VCaP (cell line): ENCODE measurements around the gene CASP3.
"Not testable (repeated sequence)": the region's sequence is repeated elsewhere in the genome, so short reads cannot be mapped to it uniquely, and the experiment has no call there.

Source experiments
- H3K27ac ChIP-seq: fragments of 450-650 bp; 2 replicates; pipeline ENCODE4 v1.5.1; 2017
- CTCF ChIP-seq: fragments of 450-650 bp; conservative IDR thresholded peaks from 2 replicates; pipeline ENCODE4 v1.5.1; 2017; ENCODE audit warnings: mild to moderate bottlenecking, moderate library complexity

The CASP3 gene

GRCh38 chr4:184613405-184613804, 35.8 kb downstream of the CASP3 start:
- H3K27ac ChIP-seq: no peak overlapping the region
- no peak for TF ChIP-seq CTCF

GRCh38 chr4:184612074-184612473, 37.2 kb downstream of the CASP3 start:
- H3K27ac ChIP-seq: no peak overlapping the region
- no peak for TF ChIP-seq CTCF

GRCh38 chr4:184607429-184607828, 41.8 kb downstream of the CASP3 start:
- not testable (repeated sequence) for H3K27ac ChIP-seq

GRCh38 chr4:184602857-184603256, 46.4 kb downstream of the CASP3 start:
- H3K27ac ChIP-seq: not testable (repeated sequence)

- H3K27ac ChIP-seq: not testable (repeated sequence)
Observed at GRCh38 chr4:184600982-184601381, 48.3 kb downstream of the CASP3 start.

GRCh38 chr4:184599492-184600135, 49.6 kb downstream of the CASP3 start:
- no peak overlapping the region for H3K27ac ChIP-seq
- no peak for TF ChIP-seq CTCF

GRCh38 chr4:184598753-184599491, 50.3 kb downstream of the CASP3 start:
- TF ChIP-seq CTCF: no peak
- H3K27ac ChIP-seq: no peak overlapping the region

- H3K27ac ChIP-seq: no peak overlapping the region
- TF ChIP-seq CTCF: no peak
Observed at GRCh38 chr4:184596617-184597185, 52.5 kb downstream of the CASP3 start.

- no peak for TF ChIP-seq CTCF
- no peak overlapping the region for H3K27ac ChIP-seq
Observed at GRCh38 chr4:184596044-184596616, 53.1 kb downstream of the CASP3 start.
